GM06990 (cell line): Measurements from ENCODE around the gene MBOAT1.

Experiments
- DNase-seq: peaks from one replicate; pipeline ENCODE4 v3.0.0-alpha.2; 2011; ENCODE audit not compliant: insufficient read length; ENCODE audit errors: extremely low read depth
- H3K27me3 ChIP-seq: replicated peaks from 2 replicates; pipeline ENCODE4 v1.6.0; 2011; ENCODE audit warnings: low read length; ENCODE audit not compliant: control insufficient read depth, insufficient read depth
- H3K36me3 ChIP-seq: 2 replicates; pipeline ENCODE4 v1.5.1; 2011; ENCODE audit warnings: low read length; ENCODE audit not compliant: control insufficient read depth, insufficient read depth
- H3K4me3 ChIP-seq: replicated peaks from 2 replicates; pipeline ENCODE4 v1.5.1; 2011; ENCODE audit warnings: low read depth, mild to moderate bottlenecking, control low read depth, low read length
- TF ChIP-seq, protein P1 (sequence below): IDR thresholded peaks from 2 replicates; pipeline ENCODE4 v1.5.1; 2011; ENCODE audit warnings: low read length, control low read depth, mild to moderate bottlenecking, inconsistent platforms; ENCODE audit not compliant: insufficient read depth, poor library complexity, severe bottlenecking

The MBOAT1 gene

GRCh38 chr6:20058121-20058905 is 154.0 kb downstream of the MBOAT1 start:
- no peaks in the 10 kb centered on the region for H3K36me3 ChIP-seq
- no peak overlapping the region for H3K4me3 ChIP-seq
- DNase-seq = no peak
- H3K27me3 ChIP-seq = no peaks in the 10 kb centered on the region
- TF ChIP-seq, protein P1, sequence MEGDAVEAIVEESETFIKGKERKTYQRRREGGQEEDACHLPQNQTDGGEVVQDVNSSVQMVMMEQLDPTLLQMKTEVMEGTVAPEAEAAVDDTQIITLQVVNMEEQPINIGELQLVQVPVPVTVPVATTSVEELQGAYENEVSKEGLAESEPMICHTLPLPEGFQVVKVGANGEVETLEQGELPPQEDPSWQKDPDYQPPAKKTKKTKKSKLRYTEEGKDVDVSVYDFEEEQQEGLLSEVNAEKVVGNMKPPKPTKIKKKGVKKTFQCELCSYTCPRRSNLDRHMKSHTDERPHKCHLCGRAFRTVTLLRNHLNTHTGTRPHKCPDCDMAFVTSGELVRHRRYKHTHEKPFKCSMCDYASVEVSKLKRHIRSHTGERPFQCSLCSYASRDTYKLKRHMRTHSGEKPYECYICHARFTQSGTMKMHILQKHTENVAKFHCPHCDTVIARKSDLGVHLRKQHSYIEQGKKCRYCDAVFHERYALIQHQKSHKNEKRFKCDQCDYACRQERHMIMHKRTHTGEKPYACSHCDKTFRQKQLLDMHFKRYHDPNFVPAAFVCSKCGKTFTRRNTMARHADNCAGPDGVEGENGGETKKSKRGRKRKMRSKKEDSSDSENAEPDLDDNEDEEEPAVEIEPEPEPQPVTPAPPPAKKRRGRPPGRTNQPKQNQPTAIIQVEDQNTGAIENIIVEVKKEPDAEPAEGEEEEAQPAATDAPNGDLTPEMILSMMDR = no peak

- H3K27me3 ChIP-seq = no peaks in the 10 kb centered on the region
- H3K4me3 ChIP-seq = no peak overlapping the region
- H3K36me3 ChIP-seq = no peaks in the 10 kb centered on the region
- DNase-seq = no peak
- TF ChIP-seq, protein P1 = peak; percentile 33
These were observed 155.8 kb downstream of the MBOAT1 start for GRCh38 chr6:20056350-20056992.

GRCh38 chr6:20055916-20056315 is 156.4 kb downstream of the MBOAT1 start:
- TF ChIP-seq, protein P1 = no peak
- no peaks in the 10 kb centered on the region for H3K36me3 ChIP-seq
- H3K4me3 ChIP-seq = no peak overlapping the region
- no peak for DNase-seq
- no peaks in the 10 kb centered on the region for H3K27me3 ChIP-seq
